Panc1 (cell line): ENCODE data around the gene HNRNPLL.

ENCODE experiments used
- POLR2AphosphoS5 ChIP-seq: IDR thresholded peaks from 2 replicates; pipeline ENCODE4 v1.6.1; 2012; ENCODE audit warnings: mild to moderate bottlenecking, low read depth, low read length, moderate library complexity
- SIN3A ChIP-seq: IDR thresholded peaks from 2 replicates; pipeline ENCODE4 v1.6.1; 2012; ENCODE audit warnings: low read depth, mild to moderate bottlenecking, low read length, moderate library complexity, borderline replicate concordance; ENCODE audit not compliant: insufficient read depth
- TF ChIP-seq, protein P1 (sequence below): fragments of 450-650 bp; IDR thresholded peaks from 2 replicates; pipeline ENCODE4 v1.5.1; 2017; ENCODE audit warnings: mild to moderate bottlenecking

DNA sequence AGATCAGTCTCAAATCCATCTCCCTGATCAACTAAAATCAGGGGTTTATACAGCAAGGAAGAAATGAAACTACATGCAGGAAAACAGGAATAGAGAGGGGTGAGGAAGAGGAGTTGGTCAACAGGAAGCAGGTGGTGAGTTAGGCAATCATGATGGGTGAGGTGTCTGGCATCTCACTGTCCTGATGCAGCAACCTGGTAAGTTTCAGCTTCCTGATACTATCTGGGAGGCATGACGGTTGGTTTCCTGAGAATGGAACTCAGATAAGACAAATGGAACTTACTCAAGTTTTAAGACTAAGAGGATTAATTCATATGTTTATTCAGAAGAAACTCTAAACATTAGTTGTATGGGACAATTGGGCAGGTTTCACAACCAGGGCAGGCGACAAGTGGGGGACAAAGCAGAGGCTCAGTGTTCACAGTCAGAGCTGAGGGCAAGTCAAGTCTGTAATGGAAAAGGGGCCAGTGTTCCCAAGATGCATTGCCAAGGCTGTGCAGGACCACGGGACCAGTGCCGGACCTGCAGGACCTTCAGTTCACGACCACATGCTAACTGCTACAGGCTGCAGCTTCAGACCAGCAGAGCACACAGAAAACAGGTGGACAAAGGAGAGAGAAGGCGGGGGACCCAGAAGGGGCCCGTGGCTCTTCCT, 45.5 kb upstream of the HNRNPLL start:
- TF ChIP-seq, protein P1, sequence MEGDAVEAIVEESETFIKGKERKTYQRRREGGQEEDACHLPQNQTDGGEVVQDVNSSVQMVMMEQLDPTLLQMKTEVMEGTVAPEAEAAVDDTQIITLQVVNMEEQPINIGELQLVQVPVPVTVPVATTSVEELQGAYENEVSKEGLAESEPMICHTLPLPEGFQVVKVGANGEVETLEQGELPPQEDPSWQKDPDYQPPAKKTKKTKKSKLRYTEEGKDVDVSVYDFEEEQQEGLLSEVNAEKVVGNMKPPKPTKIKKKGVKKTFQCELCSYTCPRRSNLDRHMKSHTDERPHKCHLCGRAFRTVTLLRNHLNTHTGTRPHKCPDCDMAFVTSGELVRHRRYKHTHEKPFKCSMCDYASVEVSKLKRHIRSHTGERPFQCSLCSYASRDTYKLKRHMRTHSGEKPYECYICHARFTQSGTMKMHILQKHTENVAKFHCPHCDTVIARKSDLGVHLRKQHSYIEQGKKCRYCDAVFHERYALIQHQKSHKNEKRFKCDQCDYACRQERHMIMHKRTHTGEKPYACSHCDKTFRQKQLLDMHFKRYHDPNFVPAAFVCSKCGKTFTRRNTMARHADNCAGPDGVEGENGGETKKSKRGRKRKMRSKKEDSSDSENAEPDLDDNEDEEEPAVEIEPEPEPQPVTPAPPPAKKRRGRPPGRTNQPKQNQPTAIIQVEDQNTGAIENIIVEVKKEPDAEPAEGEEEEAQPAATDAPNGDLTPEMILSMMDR, result no peak
- TF ChIP-seq SIN3A (no peak), POLR2AphosphoS5 (no peak)
